Activated CD4-positive, CD25-positive, alpha-beta regulatory T cell (primary cell): ENCODE results near the gene NUP62.
"Not testable (repeated sequence)": the region's sequence is repeated elsewhere in the genome, so short reads cannot be mapped to it uniquely, and the experiment has no call there.

Source experiments
- DNase-seq, 4 experiments: peaks; one replicate each; lab custom pipeline; 2025; lab: John Stamatoyannopoulos, UW

NUP62 gene

DNA sequence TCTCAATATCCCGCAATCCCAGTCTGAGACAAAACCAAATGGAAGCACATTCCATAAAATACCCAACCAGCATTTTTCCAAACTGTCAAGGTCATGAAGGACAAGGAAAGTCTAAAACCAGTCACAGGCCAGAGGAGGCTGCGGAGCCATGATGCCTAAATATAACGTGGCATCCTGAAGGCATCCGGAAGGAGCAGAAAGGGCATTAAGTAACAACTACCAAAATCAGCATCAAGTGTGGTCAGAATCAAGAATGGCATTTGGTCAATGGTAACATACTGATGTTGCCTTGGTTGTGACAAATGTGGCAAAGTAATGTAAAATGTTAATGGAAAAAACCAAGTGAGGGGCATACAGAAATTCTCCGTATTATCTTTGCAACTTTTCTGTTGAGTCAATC, 3.8 kb downstream of the NUP62 start:
- no peak for DNase-seq

DNA sequence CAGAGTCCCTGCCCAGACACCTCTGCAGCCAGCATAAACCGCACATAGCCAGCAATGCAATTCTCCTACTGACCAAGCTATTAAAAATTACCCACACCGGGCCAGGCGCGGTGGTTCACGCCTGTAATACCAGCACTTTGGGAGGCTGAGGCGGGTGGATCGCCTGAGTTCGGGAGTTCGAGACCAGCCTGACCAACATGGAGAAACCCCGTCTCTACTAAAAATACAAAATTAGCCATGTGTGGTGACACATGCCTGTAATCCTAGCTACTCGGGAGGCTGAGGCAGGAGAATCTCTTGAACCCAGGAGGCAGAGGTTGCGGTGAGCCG, 4.5 kb downstream of the NUP62 start:
- not testable (repeated sequence) for DNase-seq

GRCh38 chr19:49924004-49924880, 5.1 kb downstream of the NUP62 start:
- no peak for DNase-seq

GRCh38 chr19:49923055-49924003, 6.0 kb downstream of the NUP62 start:
- no peak for DNase-seq

DNA sequence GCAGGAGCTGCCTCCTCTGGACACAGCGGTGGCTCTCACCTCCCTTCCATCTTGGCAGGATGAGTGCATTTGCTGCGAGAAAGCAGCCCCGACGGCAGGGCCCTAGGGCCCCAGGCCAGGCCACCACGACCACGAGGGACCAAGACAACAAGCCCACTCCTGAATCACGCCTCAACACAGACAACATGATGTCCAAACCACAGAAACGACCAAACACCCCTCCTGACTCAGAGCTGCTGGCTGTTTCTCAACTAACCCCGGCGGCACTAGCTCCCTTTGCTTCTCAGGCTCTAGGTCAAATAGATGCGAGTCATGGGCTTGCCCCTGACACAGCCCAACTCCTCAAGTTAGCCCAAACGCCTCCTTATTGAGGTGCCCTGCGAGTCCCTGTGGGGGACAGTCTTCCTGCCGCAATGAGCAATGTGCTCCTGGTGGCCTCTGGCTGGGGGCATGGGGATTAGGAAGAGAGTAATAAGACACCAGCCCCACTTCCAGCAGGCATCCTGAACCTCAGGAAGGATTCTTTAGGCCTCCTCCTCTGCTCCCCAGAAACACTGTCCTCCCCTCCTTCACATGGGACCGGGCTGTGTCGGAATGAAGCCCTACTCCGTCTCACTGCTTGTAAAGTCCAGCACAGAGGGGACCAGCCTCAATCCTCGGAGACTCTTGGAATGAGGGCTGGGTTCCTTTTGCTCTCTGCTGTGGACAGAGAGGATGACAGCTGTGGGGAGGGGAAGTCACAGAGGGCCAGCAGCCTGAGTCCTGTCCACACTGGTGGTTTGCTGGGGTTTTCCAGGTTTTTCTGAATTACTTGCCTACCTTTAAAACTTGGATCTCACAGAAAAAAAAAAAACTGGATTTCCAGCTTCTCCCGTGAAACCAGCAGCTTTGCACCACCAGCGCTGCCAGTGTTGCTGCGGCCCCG, 7.2 kb downstream of the NUP62 start:
- no peak for DNase-seq

DNA sequence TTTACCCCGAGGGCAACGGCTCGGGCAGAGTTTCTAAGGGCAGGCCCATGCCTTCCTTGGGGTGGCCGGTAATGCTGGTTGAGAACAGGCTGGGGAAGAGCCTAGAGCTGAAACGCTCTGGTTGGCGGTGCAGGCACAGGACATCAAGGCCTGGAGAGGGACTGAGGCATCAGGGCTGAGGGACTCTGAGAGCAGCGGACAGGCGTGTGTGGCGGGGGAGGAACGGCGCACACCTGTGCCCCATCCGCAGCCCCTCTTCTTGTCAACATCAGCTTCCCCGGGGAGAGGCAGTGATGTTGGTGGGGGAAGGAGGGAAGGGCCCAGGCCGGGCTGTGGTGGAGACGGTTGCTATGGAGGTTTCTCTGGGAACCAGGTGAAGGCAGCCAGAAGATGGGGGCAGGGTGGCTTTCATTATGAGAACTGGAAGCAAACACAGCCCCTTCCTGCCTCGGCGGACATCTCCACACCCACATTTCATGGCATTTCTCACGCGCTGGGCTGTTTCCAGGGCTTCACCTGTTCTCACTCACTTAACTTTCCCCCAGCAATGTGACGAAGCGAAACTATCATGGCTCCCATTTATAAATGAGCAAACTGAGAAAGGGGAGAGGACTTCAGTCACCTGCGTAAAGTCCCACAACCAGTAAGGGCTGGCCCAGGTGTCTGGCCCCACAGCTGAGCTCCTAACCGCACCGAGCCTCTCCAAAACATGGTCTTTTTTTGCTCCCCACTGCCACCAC, 8.5 kb downstream of the NUP62 start:
- no peak for DNase-seq

GRCh38 chr19:49918089-49918488, 11.2 kb downstream of the NUP62 start:
- no peak for DNase-seq

DNA sequence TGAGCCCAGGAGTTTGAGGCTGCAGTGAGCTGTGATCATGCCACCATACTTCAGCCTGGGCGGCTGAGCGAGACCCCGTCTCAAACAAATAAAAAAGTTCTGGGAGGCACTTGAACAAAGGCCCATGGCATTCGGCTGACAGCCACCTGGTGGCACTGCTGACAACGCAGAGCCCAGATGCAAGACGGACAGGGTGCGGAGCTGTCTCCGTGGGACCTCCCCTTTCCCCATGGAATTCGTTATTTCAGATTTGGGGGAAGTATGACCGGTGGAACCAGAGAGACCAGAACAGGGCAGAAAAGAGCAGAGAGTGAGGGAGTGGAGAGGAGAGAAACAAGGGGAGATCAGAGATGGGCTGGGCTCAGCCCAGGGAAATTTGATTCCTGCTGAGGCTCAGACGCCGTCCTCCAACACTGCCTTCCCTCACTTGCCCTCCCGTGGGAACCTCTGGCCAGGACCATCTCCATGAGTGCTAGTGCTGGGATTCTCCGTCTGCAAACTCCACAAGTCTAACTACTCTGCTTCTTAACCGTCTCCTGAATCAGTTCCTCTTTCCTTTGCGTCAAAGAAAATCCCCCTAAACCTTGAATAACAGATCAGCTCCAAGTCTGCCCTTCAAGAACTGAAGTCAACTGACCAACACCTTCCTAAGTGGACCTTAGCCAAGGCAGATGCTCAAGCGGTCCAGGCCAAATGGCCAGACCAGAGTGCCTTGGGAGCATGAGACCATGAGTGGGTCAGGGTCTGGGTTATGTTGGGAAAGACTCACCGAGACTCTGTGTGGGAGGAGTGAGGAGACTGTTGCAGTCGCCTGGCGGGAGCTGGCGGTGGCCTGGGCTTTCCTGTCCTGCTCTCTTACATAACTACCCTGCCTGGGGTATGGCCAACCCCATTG, 12.2 kb downstream of the NUP62 start:
- no peak for DNase-seq

DNA sequence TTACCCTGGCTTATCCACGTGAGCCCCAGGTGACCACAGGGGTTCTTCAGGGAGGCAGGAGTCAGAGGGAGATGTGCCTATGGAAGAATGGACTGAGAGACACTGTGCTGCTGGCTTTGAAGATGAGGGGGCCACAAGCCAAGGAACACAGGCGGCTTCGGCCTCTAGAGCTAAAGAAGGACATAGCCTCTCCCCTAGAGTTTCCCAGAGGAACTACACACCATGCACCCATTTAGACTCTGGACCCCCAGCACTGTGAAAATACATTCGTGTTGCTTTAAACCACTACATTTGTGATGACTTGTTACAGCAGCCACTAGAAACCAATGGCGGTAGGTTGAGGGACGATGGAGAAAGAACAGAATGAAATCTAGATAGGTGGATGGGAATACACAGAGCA, 14.0 kb downstream of the NUP62 start:
- DNase-seq: no peak

DNA sequence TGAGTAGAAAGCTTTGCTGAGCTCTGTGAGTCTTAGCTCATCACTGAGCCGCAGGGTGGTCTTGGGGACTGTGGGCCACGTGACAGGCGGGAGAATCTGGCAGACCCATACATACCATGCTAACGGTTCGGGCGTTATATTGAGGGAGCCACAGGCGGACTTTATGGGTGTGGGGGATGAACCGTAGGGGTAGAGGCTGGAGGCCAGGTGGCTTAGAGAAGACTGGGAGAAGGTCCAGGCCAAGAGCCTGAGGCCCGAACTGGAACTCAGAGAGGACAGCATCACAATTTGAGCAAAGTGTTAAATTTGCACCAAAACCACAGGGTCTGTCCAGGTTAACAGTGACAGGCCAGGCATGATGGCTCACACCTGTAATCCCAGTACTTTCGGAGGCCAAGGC, 15.6 kb downstream of the NUP62 start:
- DNase-seq: no peak

DNA sequence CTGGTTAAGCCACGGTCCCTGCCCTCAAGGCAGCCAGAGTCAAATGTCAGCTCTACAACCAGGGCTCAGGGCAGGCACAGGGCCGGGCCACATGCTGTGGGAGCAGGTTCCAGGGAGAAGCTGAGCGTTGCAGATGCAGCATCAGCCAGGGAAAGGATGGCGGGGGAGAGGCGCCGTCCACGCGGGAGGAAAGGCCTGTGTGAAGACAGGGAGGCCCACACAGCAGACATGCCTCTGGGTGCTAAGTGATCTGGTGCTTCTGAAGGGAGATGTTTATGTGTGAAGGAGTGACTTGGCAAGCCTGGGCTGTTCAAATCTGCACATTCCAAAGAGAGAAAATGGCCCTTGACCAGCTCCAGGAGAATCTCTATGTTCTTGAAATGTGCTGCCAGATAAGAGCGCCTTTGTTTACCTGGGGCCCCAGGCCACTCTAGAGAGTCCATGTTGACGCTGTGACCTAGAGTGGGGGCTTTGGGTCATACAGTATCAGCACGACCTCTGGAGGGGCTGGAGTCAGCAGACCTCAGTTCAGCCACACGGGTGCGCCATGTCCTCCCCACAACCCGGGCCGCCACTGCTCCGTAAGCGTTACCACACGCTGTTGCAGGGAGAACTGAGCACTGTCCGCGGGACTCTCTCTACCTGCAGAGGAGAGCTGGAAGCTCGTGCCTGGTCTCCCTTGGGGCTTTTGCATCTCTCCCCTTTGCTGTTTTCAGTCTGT, 16.2 kb downstream of the NUP62 start:
- DNase-seq: no peak

DNA sequence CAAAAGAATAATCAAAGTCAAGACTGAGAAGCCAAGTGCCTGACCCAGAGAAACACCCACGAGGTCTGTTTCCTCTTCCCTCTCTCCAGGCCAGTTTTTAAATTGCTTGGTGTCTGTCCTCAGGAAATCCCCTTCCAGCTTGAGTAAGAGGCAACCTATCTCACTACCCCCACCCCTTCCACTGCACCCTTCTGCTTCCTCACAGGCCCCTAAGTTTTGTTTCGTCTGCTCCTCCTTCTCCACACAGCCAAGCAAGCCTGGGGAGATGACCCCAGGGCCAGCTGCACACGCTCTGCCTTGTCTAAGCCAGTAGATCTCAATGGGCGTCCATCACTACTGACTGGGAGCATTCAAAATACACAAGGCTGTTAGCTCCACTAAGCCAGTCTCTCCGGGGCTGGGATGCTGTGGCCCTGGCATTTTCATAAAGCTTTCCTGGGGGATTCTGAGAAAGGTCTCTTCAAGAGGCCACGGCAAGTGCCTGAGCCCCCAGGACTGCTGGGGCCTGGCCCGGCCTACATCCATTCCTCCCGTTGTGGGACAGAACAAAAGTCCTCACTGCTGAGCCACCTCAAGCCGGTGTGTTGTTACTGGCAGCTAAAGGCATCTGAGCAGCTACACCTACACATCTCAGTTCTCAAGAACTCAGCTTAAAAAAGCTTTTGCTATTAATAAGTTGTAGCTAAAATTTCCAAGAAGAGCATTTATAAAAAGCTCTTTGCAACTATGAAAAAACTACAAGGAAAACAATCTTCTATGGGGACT, 17.7 kb downstream of the NUP62 start:
- DNase-seq: no peak

GRCh38 chr19:49910179-49910578, 19.1 kb downstream of the NUP62 start:
- DNase-seq: no peak

DNA sequence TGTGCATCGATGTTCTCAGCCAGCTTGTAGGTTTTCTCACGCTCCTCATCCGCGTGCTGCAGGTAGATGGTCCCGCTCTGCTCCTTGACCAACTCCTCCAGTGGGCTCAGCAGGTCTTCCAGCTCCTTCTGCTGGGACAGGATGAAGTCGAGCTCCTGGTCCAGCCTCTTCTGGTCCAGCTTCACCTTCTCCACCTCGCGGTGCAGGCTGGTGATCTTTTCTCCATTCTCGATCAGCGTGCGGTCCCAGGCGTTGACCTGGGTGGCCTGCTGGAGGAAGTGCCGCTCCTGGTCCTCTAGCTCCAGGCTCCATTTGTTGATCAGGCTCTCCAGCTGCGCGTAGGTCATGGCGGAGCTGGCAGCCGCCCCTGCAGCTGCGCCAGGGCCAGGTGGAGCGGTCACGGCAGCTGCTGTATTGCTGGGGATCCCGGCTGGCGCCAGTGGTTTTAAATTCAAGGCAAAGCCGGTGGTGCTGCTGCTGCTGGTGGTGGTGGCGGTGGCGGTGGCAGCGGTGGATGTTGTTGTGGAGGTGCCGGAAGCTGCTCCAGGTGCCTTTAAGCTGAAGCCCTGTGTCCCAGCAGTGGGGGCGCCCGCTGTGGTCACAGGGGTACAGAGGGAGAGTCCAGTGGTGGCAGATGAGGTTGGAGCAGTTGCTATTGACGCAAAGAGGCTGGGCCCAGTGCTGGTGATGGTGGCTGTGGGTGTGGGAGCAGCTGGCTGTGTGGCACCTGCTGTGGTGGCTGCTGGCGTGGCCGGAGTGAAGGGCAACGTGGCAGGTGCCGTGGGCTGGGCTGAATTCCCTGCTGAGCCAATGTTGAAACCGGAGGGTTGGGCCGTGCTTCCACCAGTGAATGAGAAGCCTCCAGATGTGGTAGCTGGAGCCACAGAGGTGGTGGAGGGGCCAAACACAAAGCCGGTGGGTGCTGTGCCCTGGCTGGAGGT, 20.6 kb downstream of the NUP62 start:
- no peak for DNase-seq

DNA sequence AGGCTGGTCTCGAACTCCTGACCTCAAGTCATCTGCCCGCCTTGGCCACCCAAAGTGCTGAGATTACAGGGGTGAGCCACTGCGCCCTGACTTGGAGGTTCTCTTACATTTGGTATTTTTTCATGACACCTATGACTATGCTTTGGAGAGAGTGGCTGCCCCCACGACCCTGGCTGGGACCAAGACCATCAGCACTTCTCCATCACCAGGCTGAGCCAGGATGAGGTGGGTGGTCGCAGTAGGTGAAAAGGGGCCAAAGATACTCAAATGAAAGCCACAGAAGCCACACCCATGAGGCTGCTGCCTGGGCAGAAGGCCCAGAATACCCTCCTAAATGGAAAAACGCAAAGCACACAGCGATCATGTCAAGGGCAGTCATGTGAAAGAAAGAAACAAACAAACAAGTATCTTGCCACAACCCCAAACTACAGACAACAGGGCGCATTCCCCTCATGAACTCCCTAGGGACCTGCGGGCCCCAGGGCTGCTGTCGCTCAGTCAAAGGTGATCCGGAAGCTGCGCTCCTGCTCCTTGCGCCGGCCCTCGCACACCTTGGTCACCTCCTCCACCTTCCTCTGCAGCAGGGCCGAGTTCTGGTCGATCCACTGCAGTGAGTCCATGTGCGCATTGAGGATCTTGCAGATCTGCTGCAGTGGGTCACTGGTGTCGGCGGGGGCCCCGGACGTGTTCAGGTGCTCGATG, 21.4 kb downstream of the NUP62 start:
- DNase-seq: no peak

DNA sequence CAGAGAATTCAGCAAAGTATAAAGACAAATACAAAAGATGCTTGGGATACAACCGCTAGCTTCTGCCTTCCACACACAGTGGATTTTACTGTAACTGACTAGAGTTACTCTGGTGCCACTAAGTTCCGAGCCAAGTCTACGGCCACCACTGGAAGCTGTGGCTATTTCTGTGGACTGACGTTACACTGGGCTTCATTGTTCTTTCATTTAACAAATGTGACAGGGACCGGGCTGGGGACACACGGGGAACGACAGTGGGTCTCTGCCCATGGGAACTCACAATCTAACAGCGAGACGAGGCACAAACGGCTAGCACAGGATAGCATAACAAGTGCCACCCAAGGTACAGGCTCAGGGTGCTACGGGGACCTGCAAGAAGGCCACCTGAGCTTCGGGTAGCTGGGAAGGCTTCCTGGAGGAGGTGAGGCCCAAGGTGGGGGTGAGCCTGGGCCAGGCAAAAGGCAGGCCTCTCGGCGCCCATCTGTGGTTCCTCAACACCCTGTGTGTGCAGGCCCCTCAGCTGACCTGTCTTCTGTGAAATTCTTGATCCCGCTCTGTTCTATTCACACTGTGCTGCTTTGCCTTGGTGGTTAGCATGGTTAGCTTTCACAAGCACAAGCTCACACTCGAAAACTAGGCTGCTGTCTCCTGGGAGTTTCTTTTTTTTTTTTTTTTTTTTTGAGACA, 22.3 kb downstream of the NUP62 start:
- DNase-seq: no peak
